ENCODE results near the gene FARSB. TPM values are rescaled to one million over a fixed set of nuclear protein-coding genes. Genes with fewer than 3 reads are reported as not detected.
"Not testable (repeated sequence)": the region's sequence is repeated elsewhere in the genome, so short reads cannot be mapped to it uniquely, and the experiment has no call there.

FARSB gene
- total RNA-seq, 4 donors from 2014 or later = 11.1 to 14.3 (median 13.0) TPM

- Histone ChIP-seq H3K36me3 (peaks cover 0 to 34% of the 10 kb centered on the region in 2 donors), H3K27ac (no peak overlapping the region), H3K9me3 (no peaks in the 10 kb centered on the region), H3K27me3 (no peaks in the 10 kb centered on the region), H3K4me1 (no peaks in the 10 kb centered on the region), H3K4me3 (no peak overlapping the region)
- WGBS, 2 donors (ENCODE audit: low coverage in 1 of 2) = 90 to 100% methylated on average over 1 of the region's 1 CpG
- TF ChIP-seq POLR2A (IDR thresholded peaks at IDR 0.05) = no peak
- TF ChIP-seq EP300 (IDR thresholded peaks at IDR 0.05) = no peak
- TF ChIP-seq, protein P1, sequence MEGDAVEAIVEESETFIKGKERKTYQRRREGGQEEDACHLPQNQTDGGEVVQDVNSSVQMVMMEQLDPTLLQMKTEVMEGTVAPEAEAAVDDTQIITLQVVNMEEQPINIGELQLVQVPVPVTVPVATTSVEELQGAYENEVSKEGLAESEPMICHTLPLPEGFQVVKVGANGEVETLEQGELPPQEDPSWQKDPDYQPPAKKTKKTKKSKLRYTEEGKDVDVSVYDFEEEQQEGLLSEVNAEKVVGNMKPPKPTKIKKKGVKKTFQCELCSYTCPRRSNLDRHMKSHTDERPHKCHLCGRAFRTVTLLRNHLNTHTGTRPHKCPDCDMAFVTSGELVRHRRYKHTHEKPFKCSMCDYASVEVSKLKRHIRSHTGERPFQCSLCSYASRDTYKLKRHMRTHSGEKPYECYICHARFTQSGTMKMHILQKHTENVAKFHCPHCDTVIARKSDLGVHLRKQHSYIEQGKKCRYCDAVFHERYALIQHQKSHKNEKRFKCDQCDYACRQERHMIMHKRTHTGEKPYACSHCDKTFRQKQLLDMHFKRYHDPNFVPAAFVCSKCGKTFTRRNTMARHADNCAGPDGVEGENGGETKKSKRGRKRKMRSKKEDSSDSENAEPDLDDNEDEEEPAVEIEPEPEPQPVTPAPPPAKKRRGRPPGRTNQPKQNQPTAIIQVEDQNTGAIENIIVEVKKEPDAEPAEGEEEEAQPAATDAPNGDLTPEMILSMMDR (IDR thresholded peaks at IDR 0.05) = no peak
- no peak for TF ChIP-seq POLR2AphosphoS5 (IDR thresholded peaks at IDR 0.05)
- ATAC-seq = no peak
Measured at GRCh38 chr2:222591661-222592060, 64.2 kb downstream of the FARSB start.

GRCh38 chr2:222584589-222584988 lies 71.3 kb downstream of the FARSB start:
- H3K4me3 ChIP-seq, ATAC-seq, H3K9me3 ChIP-seq, H3K4me1 ChIP-seq, H3K27ac ChIP-seq, H3K27me3 ChIP-seq: not testable (repeated sequence)
- H3K36me3 ChIP-seq = peaks cover 0 to 18% of the 10 kb centered on the region in 2 donors
- WGBS, 2 donors (ENCODE audit: low coverage in 1 of 2) = 100% methylated on average over 5 of the region's 8 CpGs; no CpG with 5 or more reads in 1 of the 2 donors

DNA sequence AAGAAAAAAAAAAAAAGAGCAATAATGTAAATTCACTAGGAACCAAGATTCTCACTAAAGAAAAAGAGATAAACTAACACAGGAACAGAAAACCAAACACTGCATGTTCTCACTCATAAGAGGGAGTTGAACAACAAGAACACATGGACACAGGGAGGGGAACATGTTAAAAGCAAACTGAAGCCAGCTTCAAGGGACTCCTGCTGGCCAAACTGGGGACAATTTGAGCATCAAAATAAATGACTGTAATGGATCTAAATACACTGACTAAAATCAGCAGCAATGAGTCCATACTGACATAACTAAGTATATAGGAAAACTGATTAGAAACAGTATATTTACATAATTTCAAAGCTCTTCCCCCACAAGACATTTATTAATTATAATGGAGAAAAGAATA lies 73.0 kb downstream of the FARSB start:
- no peak overlapping the region for H3K4me3 ChIP-seq
- H3K4me1 ChIP-seq = peaks cover 0 to 23% (median 0%) of the 10 kb centered on the region in 3 donors
- H3K9me3 ChIP-seq = peaks cover 0 to 7% (median 0%) of the 10 kb centered on the region in 3 donors
- no peak for ATAC-seq
- peaks cover 0 to 18% of the 10 kb centered on the region in 2 donors for H3K36me3 ChIP-seq
- TF ChIP-seq EP300 (IDR thresholded peaks at IDR 0.05) (no peak), POLR2AphosphoS5 (IDR thresholded peaks at IDR 0.05) (no peak), POLR2A (IDR thresholded peaks at IDR 0.05) (no peak)
- TF ChIP-seq, protein P1 (IDR thresholded peaks at IDR 0.05) = no peak
- H3K27ac ChIP-seq = no peak overlapping the region
- H3K27me3 ChIP-seq = no peaks in the 10 kb centered on the region

GRCh38 chr2:222577341-222577740 lies 78.6 kb downstream of the FARSB start:
- H3K4me3 ChIP-seq = no peak overlapping the region
- no peaks in the 10 kb centered on the region for H3K9me3 ChIP-seq
- TF ChIP-seq, protein P1 (IDR thresholded peaks at IDR 0.05) = no peak
- TF ChIP-seq POLR2A (IDR thresholded peaks at IDR 0.05) (no peak), POLR2AphosphoS5 (IDR thresholded peaks at IDR 0.05) (no peak), EP300 (IDR thresholded peaks at IDR 0.05) (no peak)
- no peaks in the 10 kb centered on the region for H3K27me3 ChIP-seq
- ATAC-seq = no peak
- H3K27ac ChIP-seq = no peak overlapping the region
- peaks cover 11 to 77% (median 11%) of the 10 kb centered on the region in 3 donors for H3K4me1 ChIP-seq
- peaks cover 0 to 5% of the 10 kb centered on the region in 2 donors for H3K36me3 ChIP-seq
- WGBS, 2 donors (ENCODE audit: low coverage in 1 of 2) = 60 to 64% methylated on average over 2 to 3 of the region's 3 CpGs

GRCh38 chr2:222576171-222577081 lies 79.5 kb downstream of the FARSB start:
- peaks cover 11 to 86% (median 14%) of the 10 kb centered on the region in 3 donors for H3K4me1 ChIP-seq
- no peak for ATAC-seq
- WGBS, 2 donors (ENCODE audit: low coverage in 1 of 2) = 54 to 79% methylated on average over 3 to 7 of the region's 7 CpGs
- no peak overlapping the region for H3K4me3 ChIP-seq
- H3K27me3 ChIP-seq = no peaks in the 10 kb centered on the region
- H3K27ac ChIP-seq = no peak overlapping the region
- no peak for TF ChIP-seq EP300 (IDR thresholded peaks at IDR 0.05)
- no peak for TF ChIP-seq POLR2AphosphoS5 (IDR thresholded peaks at IDR 0.05)
- TF ChIP-seq, protein P1 (IDR thresholded peaks at IDR 0.05) = no peak
- TF ChIP-seq POLR2A (IDR thresholded peaks at IDR 0.05) = no peak
- peaks cover 0 to 3% of the 10 kb centered on the region in 2 donors for H3K36me3 ChIP-seq
- H3K9me3 ChIP-seq = no peaks in the 10 kb centered on the region

All from gastroesophageal sphincter (tissue), 4 donors.